Measurements from ENCODE around the gene NSD1. TPM values are rescaled to one million over a fixed set of nuclear protein-coding genes. Genes with fewer than 3 reads are reported as not detected.

NSD1 gene
- total and polyA plus RNA-seq, 5 donors, result 10.0 to 55.5 (median 49.0) TPM

DNA sequence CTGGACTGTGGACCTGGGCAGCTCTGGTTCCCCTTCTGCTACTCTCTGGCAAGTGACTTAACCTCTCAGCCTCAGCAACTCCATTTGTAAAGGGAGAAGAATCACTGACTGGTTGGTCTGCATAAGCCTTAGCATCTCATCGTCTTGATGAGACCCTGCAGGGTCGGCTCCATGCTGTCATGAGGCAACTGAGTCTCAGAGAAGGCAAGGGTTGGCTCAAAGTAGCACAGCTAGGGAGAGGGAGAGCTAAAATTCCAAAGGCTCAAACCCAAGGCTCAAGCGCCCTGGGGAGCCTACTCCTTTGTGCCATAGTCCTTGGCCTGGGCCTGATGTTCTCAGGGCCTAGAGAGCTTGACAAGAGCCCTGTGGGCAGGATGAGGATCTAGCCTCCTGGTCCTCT is 42.3 kb upstream of the NSD1 start:
- no peak overlapping the region for H3K4me3 ChIP-seq (ENCODE audit: low read length)
- 88% methylated on average over 3 of the region's 3 CpGs for WGBS
- ATAC-seq (no peak), DNase-seq (peak in 1 of 3 donors; percentile 21)
- H3K4me1 ChIP-seq (ENCODE audit: control insufficient read depth, insufficient read depth, low read length), result peaks cover 18% of the 10 kb centered on the region
- intact Hi-C loops (cut with DNase I), result no loop called here
- no peaks in the 10 kb centered on the region for H3K9me3 ChIP-seq (ENCODE audit: control insufficient read depth, low read length)
- H3K27me3 ChIP-seq (ENCODE audit: control insufficient read depth, insufficient read depth), result no peaks in the 10 kb centered on the region
- no peak overlapping the region for H3K27ac ChIP-seq (ENCODE audit: low read length)

DNA sequence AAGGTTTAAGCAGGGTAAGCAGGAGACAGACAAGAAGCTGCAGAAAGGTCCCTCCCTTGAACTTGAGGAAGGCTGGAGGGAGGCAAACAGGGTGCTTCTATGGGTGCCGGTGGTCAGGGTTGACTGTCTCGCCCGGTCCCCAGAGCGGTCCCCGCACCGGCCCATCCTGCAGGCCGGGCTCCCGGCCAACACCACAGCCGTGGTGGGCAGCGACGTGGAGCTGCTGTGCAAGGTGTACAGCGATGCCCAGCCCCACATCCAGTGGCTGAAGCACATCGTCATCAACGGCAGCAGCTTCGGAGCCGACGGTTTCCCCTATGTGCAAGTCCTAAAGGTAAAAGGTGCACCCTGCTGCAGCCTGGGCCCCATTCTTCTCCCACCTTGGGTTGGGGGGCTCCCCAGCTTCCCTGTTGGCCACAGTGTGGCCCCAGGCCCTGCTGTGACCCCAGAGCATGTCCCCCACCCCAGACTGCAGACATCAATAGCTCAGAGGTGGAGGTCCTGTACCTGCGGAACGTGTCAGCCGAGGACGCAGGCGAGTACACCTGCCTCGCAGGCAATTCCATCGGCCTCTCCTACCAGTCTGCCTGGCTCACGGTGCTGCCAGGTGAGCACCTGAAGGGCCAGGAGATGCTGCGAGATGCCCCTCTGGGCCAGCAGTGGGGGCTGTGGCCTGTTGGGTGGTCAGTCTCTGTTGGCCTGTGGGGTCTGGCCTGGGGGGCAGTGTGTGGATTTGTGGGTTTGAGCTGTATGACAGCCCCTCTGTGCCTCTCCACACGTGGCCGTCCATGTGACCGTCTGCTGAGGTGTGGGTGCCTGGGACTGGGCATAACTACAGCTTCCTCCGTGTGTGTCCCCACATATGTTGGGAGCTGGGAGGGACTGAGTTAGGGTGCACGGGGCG is 41.1 kb upstream of the NSD1 start:
- no peaks in the 10 kb centered on the region for H3K27me3 ChIP-seq (ENCODE audit: control insufficient read depth, insufficient read depth)
- DNase-seq (peak in 1 of 3 donors; percentile 50), ATAC-seq (no peak)
- intact Hi-C loops (cut with DNase I), result no loop called here
- H3K27ac ChIP-seq (ENCODE audit: low read length), result no peak overlapping the region
- peaks cover 16% of the 10 kb centered on the region for H3K4me1 ChIP-seq (ENCODE audit: control insufficient read depth, insufficient read depth, low read length)
- 91% methylated on average over 32 of the region's 32 CpGs for WGBS
- no peaks in the 10 kb centered on the region for H3K9me3 ChIP-seq (ENCODE audit: control insufficient read depth, low read length)
- no peak overlapping the region for H3K4me3 ChIP-seq (ENCODE audit: low read length)

GRCh38 chr5:177093082-177093712 is 40.4 kb upstream of the NSD1 start:
- Histone ChIP-seq H3K27ac (ENCODE audit: low read length) (no peak overlapping the region), H3K4me1 (ENCODE audit: control insufficient read depth, insufficient read depth, low read length) (peaks cover 16% of the 10 kb centered on the region), H3K9me3 (ENCODE audit: control insufficient read depth, low read length) (no peaks in the 10 kb centered on the region), H3K27me3 (ENCODE audit: control insufficient read depth, insufficient read depth) (no peaks in the 10 kb centered on the region), H3K4me3 (ENCODE audit: low read length) (no peak overlapping the region)
- no peak for ATAC-seq
- 96% methylated on average over 40 of the region's 40 CpGs for WGBS
- intact Hi-C loops (cut with DNase I), result no loop called here
- DNase-seq, result peak in 2 of 3 donors; percentile 48 to 52

- Histone ChIP-seq H3K9me3 (ENCODE audit: control insufficient read depth, low read length) (no peaks in the 10 kb centered on the region), H3K27me3 (ENCODE audit: control insufficient read depth, insufficient read depth) (no peaks in the 10 kb centered on the region), H3K4me1 (ENCODE audit: control insufficient read depth, insufficient read depth, low read length) (peaks cover 14% of the 10 kb centered on the region), H3K27ac (ENCODE audit: low read length) (no peak overlapping the region), H3K4me3 (ENCODE audit: low read length) (no peak overlapping the region)
- 91% methylated on average over 6 of the region's 6 CpGs for WGBS
- DNase-seq (no peak), ATAC-seq (no peak)
- intact Hi-C loops (cut with DNase I), result no loop called here
These were observed 39.8 kb upstream of the NSD1 start for GRCh38 chr5:177093803-177094202.

- intact Hi-C loops (cut with DNase I), result no loop called here
- no peaks in the 10 kb centered on the region for H3K27me3 ChIP-seq (ENCODE audit: control insufficient read depth, insufficient read depth)
- no peak overlapping the region for H3K27ac ChIP-seq (ENCODE audit: low read length)
- peak; percentile 73 to 77 for ATAC-seq
- H3K9me3 ChIP-seq (ENCODE audit: control insufficient read depth, low read length), result no peaks in the 10 kb centered on the region
- no peak overlapping the region for H3K4me3 ChIP-seq (ENCODE audit: low read length)
- peaks cover 13% of the 10 kb centered on the region for H3K4me1 ChIP-seq (ENCODE audit: control insufficient read depth, insufficient read depth, low read length)
- WGBS, result 39% methylated on average over 12 of the region's 12 CpGs
- peak; percentile 87 to 96 (median 94) for DNase-seq
These were observed 39.1 kb upstream of the NSD1 start for GRCh38 chr5:177094224-177095087.

DNA sequence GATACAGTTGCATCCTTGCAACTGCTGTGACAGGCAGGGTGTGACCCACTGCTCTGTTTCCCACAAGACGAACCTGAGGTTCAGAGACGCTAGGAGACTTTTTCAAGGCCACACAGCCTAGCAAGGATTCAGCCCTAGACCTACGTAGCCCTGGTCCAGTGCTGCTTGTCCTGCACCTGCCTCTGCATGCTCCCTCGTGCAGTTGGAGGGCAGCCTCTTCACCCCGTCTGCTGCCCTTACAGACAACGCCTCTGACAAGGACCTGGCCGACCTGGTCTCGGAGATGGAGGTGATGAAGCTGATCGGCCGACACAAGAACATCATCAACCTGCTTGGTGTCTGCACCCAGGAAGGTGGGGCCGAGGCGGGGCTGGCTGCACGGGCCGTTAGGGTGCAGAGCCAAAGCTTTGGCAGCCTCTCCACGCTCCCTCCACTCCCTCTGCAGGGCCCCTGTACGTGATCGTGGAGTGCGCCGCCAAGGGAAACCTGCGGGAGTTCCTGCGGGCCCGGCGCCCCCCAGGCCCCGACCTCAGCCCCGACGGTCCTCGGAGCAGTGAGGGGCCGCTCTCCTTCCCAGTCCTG is 38.4 kb upstream of the NSD1 start:
- DNase-seq (peak in 2 of 3 donors; percentile 58 to 65), ATAC-seq (no peak)
- H3K4me3 ChIP-seq (ENCODE audit: low read length), result no peak overlapping the region
- H3K27ac ChIP-seq (ENCODE audit: low read length), result no peak overlapping the region
- H3K9me3 ChIP-seq (ENCODE audit: control insufficient read depth, low read length), result no peaks in the 10 kb centered on the region
- peaks cover 9% of the 10 kb centered on the region for H3K4me1 ChIP-seq (ENCODE audit: control insufficient read depth, insufficient read depth, low read length)
- intact Hi-C loops (cut with DNase I), result no loop called here
- H3K27me3 ChIP-seq (ENCODE audit: control insufficient read depth, insufficient read depth), result no peaks in the 10 kb centered on the region
- 76% methylated on average over 28 of the region's 28 CpGs for WGBS

DNA sequence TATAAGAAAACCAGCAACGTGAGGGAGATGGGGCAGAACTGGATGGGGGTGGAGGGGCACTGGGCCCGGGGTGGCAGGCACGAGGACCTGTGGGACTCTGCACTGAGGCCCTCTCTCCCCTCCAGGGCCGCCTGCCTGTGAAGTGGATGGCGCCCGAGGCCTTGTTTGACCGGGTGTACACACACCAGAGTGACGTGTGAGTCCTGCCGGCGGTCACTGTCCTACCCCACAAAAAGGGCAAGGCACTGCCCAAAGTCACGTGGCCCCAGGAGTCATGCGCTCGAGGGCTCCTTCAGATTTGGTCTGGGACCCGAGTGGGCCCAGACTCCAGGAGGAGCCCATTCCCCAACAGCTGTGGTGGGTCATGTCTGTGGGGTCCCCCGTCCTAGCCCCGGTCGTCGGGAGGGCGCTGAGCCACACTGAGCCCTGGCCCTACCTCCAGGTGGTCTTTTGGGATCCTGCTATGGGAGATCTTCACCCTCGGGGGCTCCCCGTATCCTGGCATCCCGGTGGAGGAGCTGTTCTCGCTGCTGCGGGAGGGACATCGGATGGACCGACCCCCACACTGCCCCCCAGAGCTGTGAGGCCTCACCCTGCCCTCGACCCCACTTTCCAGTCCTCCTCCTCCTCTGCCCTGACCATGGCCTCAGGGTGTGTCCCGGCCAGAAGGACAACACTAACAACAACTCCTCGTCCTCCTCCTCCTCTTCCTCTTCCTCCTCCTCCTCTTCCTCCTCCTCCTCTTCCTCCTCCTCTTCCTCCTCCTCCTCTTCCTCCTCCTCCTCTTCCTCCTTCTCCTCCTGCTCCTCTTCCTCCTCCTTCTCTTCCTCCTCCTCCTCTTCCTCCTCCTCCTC is 37.2 kb upstream of the NSD1 start:
- H3K9me3 ChIP-seq (ENCODE audit: control insufficient read depth, low read length), result no peaks in the 10 kb centered on the region
- intact Hi-C loops (cut with DNase I), result no loop called here
- peaks cover 9% of the 10 kb centered on the region for H3K4me1 ChIP-seq (ENCODE audit: control insufficient read depth, insufficient read depth, low read length)
- H3K27ac ChIP-seq (ENCODE audit: low read length), result no peak overlapping the region
- WGBS, result 89% methylated on average over 29 of the region's 29 CpGs
- DNase-seq (peak in 1 of 3 donors; percentile 58), ATAC-seq (no peak)
- H3K27me3 ChIP-seq (ENCODE audit: control insufficient read depth, insufficient read depth), result no peaks in the 10 kb centered on the region
- no peak overlapping the region for H3K4me3 ChIP-seq (ENCODE audit: low read length)

GRCh38 chr5:177097016-177097985 is 36.3 kb upstream of the NSD1 start:
- WGBS, result 93% methylated on average over 30 of the region's 30 CpGs
- H3K4me1 ChIP-seq (ENCODE audit: control insufficient read depth, insufficient read depth, low read length), result peaks cover 9% of the 10 kb centered on the region

DNA sequence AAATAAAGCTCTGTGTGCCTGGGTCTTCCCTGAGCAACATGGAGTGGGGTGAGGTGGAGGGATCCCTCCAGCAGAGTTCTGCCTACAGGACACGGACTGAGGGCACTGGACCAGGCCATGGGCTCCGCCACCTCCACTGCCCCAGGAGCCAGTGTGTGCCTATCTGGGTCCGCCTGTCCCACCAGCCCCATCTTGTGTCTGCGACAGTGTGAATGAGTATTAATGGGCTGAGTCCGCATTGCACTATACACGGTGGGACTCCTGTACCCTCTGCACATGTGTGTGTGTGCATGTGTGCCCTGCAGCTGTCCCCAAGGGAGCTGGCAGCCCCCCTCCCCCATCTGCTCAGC is 35.5 kb upstream of the NSD1 start:
- 82% methylated on average over 6 of the region's 6 CpGs for WGBS
- Histone ChIP-seq H3K4me3 (ENCODE audit: low read length) (no peak overlapping the region), H3K9me3 (ENCODE audit: control insufficient read depth, low read length) (no peaks in the 10 kb centered on the region), H3K27ac (ENCODE audit: low read length) (no peak overlapping the region), H3K4me1 (ENCODE audit: control insufficient read depth, insufficient read depth, low read length) (peaks cover 9% of the 10 kb centered on the region), H3K27me3 (ENCODE audit: control insufficient read depth, insufficient read depth) (no peaks in the 10 kb centered on the region)
- intact Hi-C loops (cut with DNase I), result no loop called here
- ATAC-seq (no peak), DNase-seq (no peak)

More at GRCh38 chr5:177097016-177097985, 36.3 kb upstream of the NSD1 start:
- no peak overlapping the region for H3K4me3 ChIP-seq (ENCODE audit: low read length)
- no peaks in the 10 kb centered on the region for H3K9me3 ChIP-seq (ENCODE audit: control insufficient read depth, low read length)
- no peaks in the 10 kb centered on the region for H3K27me3 ChIP-seq (ENCODE audit: control insufficient read depth, insufficient read depth)
- intact Hi-C loops (cut with DNase I), result no loop called here
- H3K27ac ChIP-seq (ENCODE audit: low read length), result no peak overlapping the region
- DNase-seq (no peak), ATAC-seq (no peak)
